Prostate gland (tissue), 2 donors: ENCODE results near the gene LPAR3.

ENCODE experiments used
- CTCF ChIP-seq, 4 experiments: fragments of 200-600 bp in 2 of 4; fragments of 450-650 bp in 2 of 4; sonication (generic) in 2 of 4; IDR thresholded peaks; 1 replicate in 3 of 4; 2 replicates in 1 of 4; pipeline ENCODE4 v1.5.1; 2016 to 2019; ENCODE audit warnings: antibody characterized with exemption in 4 of 4, mild to moderate bottlenecking in 2 of 4, moderate library complexity in 2 of 4
- POLR2A ChIP-seq: fragments of 450-650 bp; IDR thresholded peaks from one replicate; pipeline ENCODE4 v1.6.1; 2016; ENCODE audit warnings: antibody characterized with exemption, mild to moderate bottlenecking
- POLR2AphosphoS5 ChIP-seq: sonication (generic); formaldehyde crosslinking; IDR thresholded peaks from one replicate; pipeline ENCODE4 v1.6.1; 2017; ENCODE audit warnings: antibody characterized with exemption

- TF ChIP-seq POLR2AphosphoS5, result no peak
- TF ChIP-seq POLR2A, result no peak
- no peak for TF ChIP-seq CTCF (IDR thresholded peaks at IDR 0.05)
These were observed 65.5 kb downstream of the LPAR3 start for GRCh38 chr1:84827555-84827954.
